Measurements from ENCODE around the gene CEP126. TPM values are rescaled to one million over a fixed set of nuclear protein-coding genes. Genes with fewer than 3 reads are reported as not detected.

The CEP126 gene
- total RNA-seq, 1 experiment from 2014 or later: 0.40 TPM

- H3K9me3 ChIP-seq: no peaks in the 10 kb centered on the region
- no peaks in the 10 kb centered on the region for H3K36me3 ChIP-seq
- H3K4me3 ChIP-seq: peak within 1 kb of the TSS; percentile 57
- H3K27me3 ChIP-seq: no peaks in the 10 kb centered on the region
- DNase-seq: peak; percentile 86
These were observed 132.6 kb downstream of the CEP126 start, which contains the start of gene CFAP300 for GRCh38 chr11:102047305-102047924. Gene CFAP300 (plus strand): TSS chr11:102047437. CDS start chr11:102047471, 34 bp downstream.

Other genes with a start within 250 kb of the CEP126 start
- 0.10 TPM in 1 of 2 replicates, not detected in the other for gene ANGPTL5, start 1.5 kb downstream of the CEP126 start, total RNA-seq (2014; rRNA removed; shearing (Covaris generic); ENCODE audit: low replicate concordance)
- 1.3 and 6.4 TPM in 2 replicates for gene CFAP300, start 132.4 kb downstream of the CEP126 start, total RNA-seq (2014; rRNA removed; shearing (Covaris generic); ENCODE audit: low replicate concordance)
- 19.3 and 28.6 TPM in 2 replicates for gene YAP1, start 195.4 kb downstream of the CEP126 start, total RNA-seq (2014; rRNA removed; shearing (Covaris generic); ENCODE audit: low replicate concordance)

Data from MG63 (cell line).